ENCODE measurements around the gene OSBPL10. TPM values are rescaled to one million over a fixed set of nuclear protein-coding genes. Genes with fewer than 3 reads are reported as not detected.
"Not testable (repeated sequence)": the region's sequence is repeated elsewhere in the genome, so short reads cannot be mapped to it uniquely, and the experiment has no call there.

OSBPL10 gene
- total RNA-seq, 1 donor from 2014 or later = 18.8 TPM

DNA sequence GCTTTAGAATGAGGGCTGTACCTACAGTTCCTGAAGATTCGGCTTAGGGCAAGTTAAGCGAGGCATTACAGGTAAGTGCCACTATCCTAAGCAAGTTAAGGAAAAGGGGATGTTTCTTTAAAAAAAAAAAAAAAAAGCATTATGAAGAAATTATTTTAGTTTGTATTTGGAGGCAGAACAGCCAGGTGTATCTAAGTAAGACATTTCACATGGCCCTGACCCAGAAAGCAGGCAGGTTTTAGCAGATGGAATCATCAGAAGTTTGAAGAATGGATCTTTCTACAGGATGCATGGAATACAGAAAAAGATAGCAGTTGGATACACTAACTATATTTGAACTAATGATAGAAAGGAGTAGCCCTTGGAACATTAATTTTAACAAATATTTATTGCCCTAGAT, 105.6 kb downstream of the OSBPL10 start:
- intact Hi-C loops (cut with DNase I) = no loop called here
- Histone ChIP-seq H3K36me3 (no peaks in the 10 kb centered on the region), H3K9me3 (no peaks in the 10 kb centered on the region), H3K27me3 (ENCODE audit: low read depth) (no peaks in the 10 kb centered on the region), H3K4me1 (no peaks in the 10 kb centered on the region), H3K27ac (no peak overlapping the region), H3K4me3 (no peak overlapping the region)
- DNase-seq = no peak
- TF ChIP-seq, protein P1, sequence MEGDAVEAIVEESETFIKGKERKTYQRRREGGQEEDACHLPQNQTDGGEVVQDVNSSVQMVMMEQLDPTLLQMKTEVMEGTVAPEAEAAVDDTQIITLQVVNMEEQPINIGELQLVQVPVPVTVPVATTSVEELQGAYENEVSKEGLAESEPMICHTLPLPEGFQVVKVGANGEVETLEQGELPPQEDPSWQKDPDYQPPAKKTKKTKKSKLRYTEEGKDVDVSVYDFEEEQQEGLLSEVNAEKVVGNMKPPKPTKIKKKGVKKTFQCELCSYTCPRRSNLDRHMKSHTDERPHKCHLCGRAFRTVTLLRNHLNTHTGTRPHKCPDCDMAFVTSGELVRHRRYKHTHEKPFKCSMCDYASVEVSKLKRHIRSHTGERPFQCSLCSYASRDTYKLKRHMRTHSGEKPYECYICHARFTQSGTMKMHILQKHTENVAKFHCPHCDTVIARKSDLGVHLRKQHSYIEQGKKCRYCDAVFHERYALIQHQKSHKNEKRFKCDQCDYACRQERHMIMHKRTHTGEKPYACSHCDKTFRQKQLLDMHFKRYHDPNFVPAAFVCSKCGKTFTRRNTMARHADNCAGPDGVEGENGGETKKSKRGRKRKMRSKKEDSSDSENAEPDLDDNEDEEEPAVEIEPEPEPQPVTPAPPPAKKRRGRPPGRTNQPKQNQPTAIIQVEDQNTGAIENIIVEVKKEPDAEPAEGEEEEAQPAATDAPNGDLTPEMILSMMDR (IDR thresholded peaks at IDR 0.05) = no peak
- no peak for ATAC-seq

DNA sequence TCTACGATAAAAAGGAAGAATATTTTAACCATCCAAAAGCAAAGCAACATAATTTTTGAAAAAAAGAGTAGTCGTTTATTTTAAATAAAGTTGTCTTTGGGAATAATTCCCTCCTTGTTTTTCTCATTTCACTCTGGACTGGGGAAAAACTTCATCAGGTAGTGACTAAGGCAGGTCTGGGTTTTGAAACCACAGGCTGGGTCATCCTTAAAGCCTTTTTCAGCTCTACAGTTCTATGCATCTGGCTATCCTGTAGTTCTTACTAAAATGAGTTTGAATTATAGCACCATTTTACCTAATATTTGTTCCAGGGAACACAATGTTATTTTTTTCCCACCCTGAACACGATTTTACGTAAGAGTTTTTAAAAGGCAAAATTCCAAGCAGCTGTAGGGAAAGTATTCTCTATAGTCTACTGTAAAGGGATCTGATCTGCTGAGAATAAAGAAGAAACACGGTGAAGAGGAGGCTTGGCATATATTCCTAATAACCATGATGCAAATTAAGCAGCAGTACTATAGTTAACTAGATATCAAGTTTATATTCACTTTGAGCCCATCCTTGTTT, 107.7 kb downstream of the OSBPL10 start:
- no peaks in the 10 kb centered on the region for H3K9me3 ChIP-seq
- H3K27ac ChIP-seq = no peak overlapping the region
- H3K27me3 ChIP-seq (ENCODE audit: low read depth) = no peaks in the 10 kb centered on the region
- H3K4me3 ChIP-seq = no peak overlapping the region
- TF ChIP-seq, protein P1 (IDR thresholded peaks at IDR 0.05) = no peak
- H3K4me1 ChIP-seq = no peaks in the 10 kb centered on the region
- no peak for ATAC-seq
- DNase-seq = no peak
- H3K36me3 ChIP-seq = no peaks in the 10 kb centered on the region
- intact Hi-C loops (cut with DNase I) = no loop called here

DNA sequence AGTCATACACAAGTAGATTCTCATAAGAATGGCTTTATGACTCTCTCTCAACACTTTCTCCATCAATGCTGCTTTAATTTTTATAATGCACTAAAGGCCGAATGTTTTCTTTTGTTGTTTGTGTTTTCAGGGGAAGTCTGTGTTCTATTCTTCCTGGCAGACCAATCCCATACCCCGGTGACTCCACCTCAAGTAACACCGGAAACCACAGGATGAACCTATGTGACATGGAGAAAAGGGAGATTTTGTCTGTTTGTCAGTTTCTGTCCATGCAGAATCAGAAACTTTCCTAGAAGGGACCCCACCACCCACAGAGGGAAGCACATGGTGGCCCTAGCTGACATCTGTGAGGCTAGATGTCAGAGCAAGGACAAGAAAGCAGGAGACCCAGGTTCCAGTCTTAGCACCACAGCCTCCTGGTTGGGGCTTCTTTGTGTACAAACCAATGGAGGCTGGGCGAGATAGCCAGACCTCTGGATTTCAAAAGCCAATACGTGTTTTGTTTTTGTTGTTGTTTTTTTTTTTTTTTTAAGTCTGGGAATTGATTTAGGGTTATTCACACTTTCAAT, 109.0 kb downstream of the OSBPL10 start:
- TF ChIP-seq, protein P1 (IDR thresholded peaks at IDR 0.05) = no peak
- DNase-seq = no peak
- no peak overlapping the region for H3K27ac ChIP-seq
- no peaks in the 10 kb centered on the region for H3K9me3 ChIP-seq
- no peaks in the 10 kb centered on the region for H3K27me3 ChIP-seq (ENCODE audit: low read depth)
- H3K36me3 ChIP-seq = no peaks in the 10 kb centered on the region
- no peak overlapping the region for H3K4me3 ChIP-seq
- intact Hi-C loops (cut with DNase I) = no loop called here
- no peak for ATAC-seq
- no peaks in the 10 kb centered on the region for H3K4me1 ChIP-seq

DNA sequence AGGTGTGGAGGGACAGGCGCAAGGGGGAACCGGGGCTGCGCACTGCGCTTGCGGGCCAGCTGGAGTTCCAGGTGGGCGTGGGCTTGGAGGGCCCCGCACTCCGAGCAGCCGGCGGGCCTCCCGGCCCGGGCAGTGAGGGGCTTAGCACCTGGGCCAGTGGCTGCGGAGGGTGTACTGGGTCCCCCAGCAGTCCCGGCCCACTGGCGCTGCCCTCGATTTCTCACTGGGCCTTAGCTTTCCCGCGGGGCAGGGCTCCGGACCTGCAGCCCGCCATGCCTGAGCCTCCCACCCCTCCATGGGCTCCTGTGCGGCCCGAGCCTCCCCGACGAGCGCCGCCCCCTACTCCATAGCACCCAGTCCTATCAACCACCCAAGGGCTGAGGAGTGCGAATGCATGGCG, 111.0 kb downstream of the OSBPL10 start:
- H3K27me3 ChIP-seq (ENCODE audit: low read depth); H3K4me1 ChIP-seq; intact Hi-C loops (cut with DNase I); H3K4me3 ChIP-seq; H3K9me3 ChIP-seq; H3K27ac ChIP-seq; ATAC-seq; H3K36me3 ChIP-seq; DNase-seq: not testable (repeated sequence)

DNA sequence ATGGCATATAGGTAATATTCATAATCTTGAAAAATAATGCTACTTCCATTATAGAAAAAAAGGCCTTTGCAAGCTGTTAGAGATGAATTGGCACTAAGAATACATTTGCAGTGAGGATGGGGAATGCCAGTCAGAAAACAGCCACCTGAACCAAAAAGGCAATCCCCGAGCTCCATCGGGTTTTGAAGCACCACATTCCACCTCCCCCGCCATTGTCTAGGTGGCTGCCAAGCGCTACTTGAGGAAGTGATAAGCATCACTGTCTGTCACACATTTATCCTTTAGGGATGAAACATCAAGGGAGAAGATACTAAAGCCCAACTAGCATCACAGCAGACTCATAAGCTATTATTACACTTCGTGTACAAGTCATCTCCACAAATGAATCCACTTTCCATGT, 112.8 kb downstream of the OSBPL10 start:
- intact Hi-C loops (cut with DNase I) = no loop called here
- ATAC-seq (no peak), DNase-seq (no peak)
- H3K27ac ChIP-seq = no peak overlapping the region
- no peaks in the 10 kb centered on the region for H3K27me3 ChIP-seq (ENCODE audit: low read depth)
- H3K4me3 ChIP-seq = no peak overlapping the region
- no peaks in the 10 kb centered on the region for H3K36me3 ChIP-seq
- H3K4me1 ChIP-seq = no peaks in the 10 kb centered on the region
- TF ChIP-seq, protein P1 (IDR thresholded peaks at IDR 0.05) = no peak
- no peaks in the 10 kb centered on the region for H3K9me3 ChIP-seq

DNA sequence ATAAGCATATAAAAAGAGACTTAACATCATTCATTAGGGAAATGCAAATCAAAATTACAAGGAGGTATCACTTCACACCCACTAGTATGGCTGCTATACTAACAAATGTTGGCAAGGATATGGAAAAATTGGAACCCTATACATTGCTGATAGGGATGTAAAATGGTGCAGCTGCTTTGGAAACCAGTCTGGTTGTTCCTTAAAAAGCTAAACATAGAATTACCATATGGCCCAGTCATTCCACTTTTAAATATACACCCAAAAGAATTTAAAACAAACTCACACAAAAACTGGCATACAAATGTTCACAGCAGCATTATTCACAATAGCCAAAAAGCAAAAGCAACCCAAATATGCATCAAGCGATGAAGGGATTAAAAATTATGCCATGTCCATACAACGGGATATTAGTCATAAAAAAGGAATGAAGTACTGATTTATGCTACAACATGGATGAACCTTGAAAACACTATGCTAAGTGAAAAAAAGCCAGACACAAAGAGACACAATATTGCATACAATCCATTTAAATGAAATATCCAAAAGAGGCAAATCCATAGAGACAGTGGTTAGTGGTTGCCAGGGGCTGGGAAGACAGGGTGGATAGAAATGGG, 118.3 kb downstream of the OSBPL10 start:
- no peak overlapping the region for H3K27ac ChIP-seq
- no peaks in the 10 kb centered on the region for H3K36me3 ChIP-seq
- no peaks in the 10 kb centered on the region for H3K27me3 ChIP-seq (ENCODE audit: low read depth)
- intact Hi-C loops (cut with DNase I) = no loop called here
- H3K9me3 ChIP-seq = no peaks in the 10 kb centered on the region
- no peak overlapping the region for H3K4me3 ChIP-seq
- ATAC-seq (no peak), DNase-seq (no peak)
- TF ChIP-seq, protein P1 (IDR thresholded peaks at IDR 0.05) = no peak
- no peaks in the 10 kb centered on the region for H3K4me1 ChIP-seq

Measured in lower lobe of right lung (tissue), 2 donors.